MM.1S (cell line): ENCODE measurements around the gene SNX33.

Source experiments
- DNase-seq: peaks from one replicate; pipeline ENCODE4 v3.0.0-alpha.2; 2015
- H2AFZ ChIP-seq: fragments of 300-600 bp; sonication (generic); 2 replicates; pipeline ENCODE4 v1.6.0; 2016; ENCODE audit warnings: antibody characterized with exemption, low read length
- H3F3A ChIP-seq: fragments of 300-600 bp; sonication (generic); 2 replicates; pipeline ENCODE4 v1.6.1; 2016; ENCODE audit warnings: mild to moderate bottlenecking, antibody characterized with exemption, low read length, moderate library complexity, mixed read lengths; ENCODE audit not compliant: insufficient read depth
- H3K27ac ChIP-seq: fragments of 300-600 bp; sonication (generic); 2 replicates; pipeline ENCODE4 v1.5.1; 2016; ENCODE audit warnings: mild to moderate bottlenecking, low read length
- H3K27me3 ChIP-seq: fragments of 300-600 bp; sonication (generic); replicated peaks from 2 replicates; pipeline ENCODE4 v1.6.0; 2016; ENCODE audit warnings: low read length; ENCODE audit not compliant: insufficient read depth
- H3K36me3 ChIP-seq: fragments of 300-600 bp; sonication (generic); replicated peaks from 2 replicates; pipeline ENCODE4 v1.6.1; 2016; ENCODE audit warnings: mild to moderate bottlenecking, low read length, mixed read lengths; ENCODE audit not compliant: insufficient read depth
- H3K4me1 ChIP-seq: fragments of 300-600 bp; sonication (generic); 2 replicates; pipeline ENCODE4 v1.6.1; 2016; ENCODE audit warnings: low read length, mixed read lengths
- H3K4me2 ChIP-seq: fragments of 300-600 bp; sonication (generic); 2 replicates; pipeline ENCODE4 v1.6.0; 2016; ENCODE audit warnings: low read depth, low read length
- H3K4me3 ChIP-seq: fragments of 300-600 bp; sonication (generic); 2 replicates; pipeline ENCODE4 v1.5.1; 2016; ENCODE audit warnings: low read length, mixed read lengths
- H3K79me2 ChIP-seq: fragments of 300-600 bp; sonication (generic); 2 replicates; pipeline ENCODE4 v1.6.1; 2016; ENCODE audit warnings: mixed run types, low read length, mixed read lengths
- H3K9ac ChIP-seq: fragments of 300-600 bp; sonication (generic); 2 replicates; pipeline ENCODE4 v1.6.1; 2016; ENCODE audit warnings: low read length, mixed read lengths
- H3K9me2 ChIP-seq: fragments of 300-600 bp; sonication (generic); replicated peaks from 2 replicates; pipeline ENCODE4 v1.6.1; 2016; ENCODE audit warnings: mild to moderate bottlenecking, low read length, mixed read lengths; ENCODE audit not compliant: insufficient read depth
- H3K9me3 ChIP-seq: fragments of 300-600 bp; sonication (generic); replicated peaks from 2 replicates; pipeline ENCODE4 v1.6.1; 2016; ENCODE audit warnings: mild to moderate bottlenecking, low read length, mixed read lengths; ENCODE audit not compliant: insufficient read depth
- H4K20me1 ChIP-seq: fragments of 300-600 bp; sonication (generic); 2 replicates; pipeline ENCODE4 v1.6.1; 2016; ENCODE audit warnings: mild to moderate bottlenecking, low read length, moderate library complexity, mixed read lengths; ENCODE audit not compliant: insufficient read depth
- CTCF ChIP-seq: fragments of 300-600 bp; sonication (generic); IDR thresholded peaks from 2 replicates; pipeline ENCODE4 v1.5.1; 2016; ENCODE audit warnings: antibody characterized with exemption, low read length, mixed read lengths
- EZH2 ChIP-seq: fragments of 300-600 bp; sonication (generic); optimal IDR thresholded peaks from 2 replicates; pipeline ENCODE3; 2017; ENCODE audit warnings: low read depth, mild to moderate bottlenecking, antibody characterized with exemption, low read length, mixed read lengths
- EZH2phosphoT487 ChIP-seq: fragments of 300-600 bp; sonication (generic); IDR thresholded peaks from 2 replicates; pipeline ENCODE4 v1.6.1; 2018; ENCODE audit warnings: antibody characterized with exemption, low read length

SNX33 gene

GRCh38 chr15:75656813-75657212, 9.1 kb downstream of the SNX33 start:
- H3K9me3 ChIP-seq: no peaks in the 10 kb centered on the region
- no peaks in the 10 kb centered on the region for H3K79me2 ChIP-seq
- no peak overlapping the region for H3K9ac ChIP-seq
- no peaks in the 10 kb centered on the region for H4K20me1 ChIP-seq
- no peaks in the 10 kb centered on the region for H3F3A ChIP-seq
- no peak overlapping the region for H3K27ac ChIP-seq
- TF ChIP-seq EZH2 (no peak), CTCF (no peak), EZH2phosphoT487 (no peak)
- H3K4me2 ChIP-seq: no peak overlapping the region
- no peaks in the 10 kb centered on the region for H3K36me3 ChIP-seq
- H3K4me1 ChIP-seq: no peaks in the 10 kb centered on the region
- DNase-seq: no peak
- no peaks in the 10 kb centered on the region for H3K27me3 ChIP-seq
- H2AFZ ChIP-seq: no peak overlapping the region
- no peaks in the 10 kb centered on the region for H3K9me2 ChIP-seq
- no peak overlapping the region for H3K4me3 ChIP-seq

GRCh38 chr15:75659141-75659771, 11.5 kb downstream of the SNX33 start:
- Histone ChIP-seq H3K27ac (no peak overlapping the region), H3K4me3 (no peak overlapping the region), H3F3A (no peaks in the 10 kb centered on the region), H3K79me2 (no peaks in the 10 kb centered on the region), H3K9me3 (no peaks in the 10 kb centered on the region), H3K4me1 (no peaks in the 10 kb centered on the region), H3K9ac (no peak overlapping the region), H3K27me3 (no peaks in the 10 kb centered on the region), H3K4me2 (no peak overlapping the region), H2AFZ (no peak overlapping the region), H3K36me3 (no peaks in the 10 kb centered on the region), H3K9me2 (no peaks in the 10 kb centered on the region), H4K20me1 (no peaks in the 10 kb centered on the region)
- TF ChIP-seq CTCF (no peak), EZH2 (no peak), EZH2phosphoT487 (no peak)
- no peak for DNase-seq

GRCh38 chr15:75659928-75660645, 12.4 kb downstream of the SNX33 start:
- H3K36me3 ChIP-seq: no peaks in the 10 kb centered on the region

More at GRCh38 chr15:75659928-75660645, 12.4 kb downstream of the SNX33 start:
- Histone ChIP-seq H4K20me1 (no peaks in the 10 kb centered on the region), H3K27me3 (no peaks in the 10 kb centered on the region), H3K9me2 (no peaks in the 10 kb centered on the region), H3K9me3 (no peaks in the 10 kb centered on the region), H3K27ac (no peak overlapping the region), H3K4me2 (no peak overlapping the region), H3F3A (no peaks in the 10 kb centered on the region), H2AFZ (no peak overlapping the region), H3K4me1 (no peaks in the 10 kb centered on the region), H3K4me3 (no peak overlapping the region), H3K9ac (no peak overlapping the region), H3K79me2 (no peaks in the 10 kb centered on the region)
- no peak for DNase-seq
- no peak for TF ChIP-seq EZH2
- TF ChIP-seq EZH2phosphoT487: no peak
